Colonic mucosa (tissue), 4 donors: ENCODE measurements around the gene FOXP4. TPM values are rescaled to one million over a fixed set of nuclear protein-coding genes. Genes with fewer than 3 reads are reported as not detected.

Experiments used
- DNase-seq: peaks from one replicate; pipeline ENCODE4 v3.0.0-alpha.2; 2020
- H3K27ac ChIP-seq: fragments of 200-600 bp; one replicate; pipeline ENCODE4 v1.8.0; 2021
- H3K27me3 ChIP-seq: fragments of 200-600 bp; one replicate; pipeline ENCODE4 v1.8.0; 2021
- H3K36me3 ChIP-seq: fragments of 200-600 bp; one replicate; pipeline ENCODE4 v1.8.0; 2021
- H3K4me1 ChIP-seq: fragments of 200-600 bp; one replicate; pipeline ENCODE4 v1.8.0; 2021; ENCODE audit warnings: mild to moderate bottlenecking
- H3K4me3 ChIP-seq: fragments of 200-600 bp; one replicate; pipeline ENCODE4 v1.8.0; 2021
- H3K9ac ChIP-seq, 2 donors: one replicate each; pipeline ENCODE4 v1.7.0; 2013; ENCODE audit warnings: control low read depth in 2 of 2, low read depth in 2 of 2, low read length in 2 of 2
- H3K9me3 ChIP-seq: fragments of 200-600 bp; one replicate; pipeline ENCODE4 v1.8.0; 2021
- CTCF ChIP-seq: fragments of 200-600 bp; IDR thresholded peaks from one replicate; pipeline ENCODE4 v1.8.0; 2022; ENCODE audit warnings: antibody characterized with exemption, mild to moderate bottlenecking
- intact Hi-C: fragments of 100-400 bp; cut with DNase I; formaldehyde crosslinking; loops from one replicate; pipeline ENCODE4 v1.14.1; 2022
- total RNA-seq, 2 donors: library from RNA; stranded (reverse); fragmentation: NEBNext Ultra II Directional in 1 of 2; extraction: Animal tissue kit (Norgen Biotek cat#: 25700) in 1 of 2; gene quantifications; one replicate each; pipeline ENCODE4 v1.2.1, GENCODE V29; 2021
- donor health status: healthy.
- donor health status: DM: no; HTN: no; CAD: no.
- donor health status: DM: no; HTN: no; CAD: no.

The FOXP4 gene
- total RNA-seq, 2 donors from 2014 or later, result 33.6 to 50.4 TPM

DNA sequence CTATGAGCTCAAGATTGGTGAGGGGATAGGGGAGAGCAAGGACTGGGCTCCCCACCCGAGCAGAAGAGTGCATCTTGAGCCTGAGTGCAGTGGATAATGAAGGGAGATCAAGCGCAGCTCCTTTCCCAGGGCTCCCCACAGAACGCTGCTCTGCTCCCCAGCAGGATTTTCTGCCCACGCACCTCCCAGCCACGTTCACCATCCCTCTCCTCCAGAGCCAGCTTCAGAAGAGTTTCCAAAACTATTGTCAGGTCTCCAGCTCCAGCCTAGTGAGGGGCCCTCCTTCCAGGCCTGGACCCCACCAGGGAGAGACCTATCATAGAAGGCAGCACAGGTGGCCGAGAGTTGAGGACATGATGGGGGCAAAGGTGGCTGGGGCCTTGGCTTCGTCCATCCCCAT lies 34.5 kb downstream of the FOXP4 start:
- Histone ChIP-seq H3K27me3 (no peaks in the 10 kb centered on the region), H3K4me1 (peaks cover 15% of the 10 kb centered on the region), H3K36me3 (no peaks in the 10 kb centered on the region), H3K9me3 (no peaks in the 10 kb centered on the region), H3K4me3 (no peak overlapping the region), H3K27ac (no peak overlapping the region), H3K9ac (no peak overlapping the region)
- no peak for DNase-seq
- intact Hi-C loops, result no loop called here
- TF ChIP-seq CTCF, result no peak

- no peak for TF ChIP-seq CTCF
- no peak overlapping the region for H3K9ac ChIP-seq
- no peak overlapping the region for H3K27ac ChIP-seq
- H3K27me3 ChIP-seq, result no peaks in the 10 kb centered on the region
- no peaks in the 10 kb centered on the region for H3K9me3 ChIP-seq
- DNase-seq, result no peak
- H3K4me3 ChIP-seq, result no peak overlapping the region
- intact Hi-C loops, result no loop called here
- peaks cover 15% of the 10 kb centered on the region for H3K4me1 ChIP-seq
- H3K36me3 ChIP-seq, result no peaks in the 10 kb centered on the region
Observed at GRCh38 chr6:41581381-41581991, 35.3 kb downstream of the FOXP4 start.

DNA sequence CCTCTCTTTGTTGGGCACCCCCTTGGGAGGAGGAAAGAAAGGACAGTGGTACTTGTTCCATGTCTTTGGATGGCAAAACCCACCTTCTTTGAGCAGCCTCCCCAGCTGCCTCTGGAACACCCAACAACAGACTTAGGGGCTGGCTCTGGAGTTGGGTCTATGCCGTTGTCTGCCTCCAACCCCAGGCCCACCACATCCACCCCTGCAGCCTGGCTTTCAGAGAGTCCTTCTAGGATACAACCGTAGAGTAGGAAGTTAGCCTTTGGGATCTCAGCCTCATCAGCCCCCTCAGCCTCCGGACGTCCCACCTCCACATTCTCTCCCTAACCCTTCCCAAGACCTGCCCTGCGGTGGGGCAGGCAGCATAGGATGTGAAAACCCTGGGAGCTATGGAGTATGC lies 36.4 kb downstream of the FOXP4 start:
- no peak overlapping the region for H3K27ac ChIP-seq
- no peak for DNase-seq
- peaks cover 15% of the 10 kb centered on the region for H3K4me1 ChIP-seq
- TF ChIP-seq CTCF, result no peak
- intact Hi-C loops, result no loop called here
- no peak overlapping the region for H3K4me3 ChIP-seq
- no peak overlapping the region for H3K9ac ChIP-seq
- no peaks in the 10 kb centered on the region for H3K9me3 ChIP-seq
- peaks cover 6% of the 10 kb centered on the region for H3K36me3 ChIP-seq
- H3K27me3 ChIP-seq, result no peaks in the 10 kb centered on the region

- H3K4me1 ChIP-seq, result peaks cover 8% of the 10 kb centered on the region
- H3K27me3 ChIP-seq, result no peaks in the 10 kb centered on the region
- DNase-seq, result no peak
- H3K36me3 ChIP-seq, result peaks cover 6% of the 10 kb centered on the region
- intact Hi-C loops, result no loop called here
- no peak overlapping the region for H3K27ac ChIP-seq
- no peak overlapping the region for H3K9ac ChIP-seq
- TF ChIP-seq CTCF, result no peak
- H3K4me3 ChIP-seq, result no peak overlapping the region
- no peaks in the 10 kb centered on the region for H3K9me3 ChIP-seq
Observed at GRCh38 chr6:41583565-41583964, 37.4 kb downstream of the FOXP4 start.

DNA sequence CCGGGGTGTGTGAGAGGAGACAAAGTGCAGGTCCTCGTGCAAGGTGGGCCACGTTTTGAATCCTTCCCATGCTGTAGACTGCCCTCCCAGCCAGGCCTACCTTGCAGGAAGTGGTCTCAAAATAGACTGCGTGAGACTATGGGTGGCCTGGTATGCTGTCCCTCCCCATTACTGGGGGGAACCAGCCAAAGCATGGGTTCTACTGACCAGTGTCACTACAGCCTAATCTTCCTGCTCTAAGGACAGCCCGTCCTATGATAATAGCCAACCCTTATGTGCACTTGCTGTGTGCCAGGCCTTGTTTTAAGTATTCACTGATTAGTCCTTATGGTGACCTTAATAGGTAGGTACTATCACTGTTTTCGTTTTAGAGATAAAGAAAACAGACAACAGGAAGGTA lies 38.0 kb downstream of the FOXP4 start:
- Histone ChIP-seq H3K9me3 (no peaks in the 10 kb centered on the region), H3K9ac (no peak overlapping the region), H3K4me3 (no peak overlapping the region), H3K4me1 (peaks cover 1% of the 10 kb centered on the region), H3K27ac (no peak overlapping the region), H3K27me3 (no peaks in the 10 kb centered on the region), H3K36me3 (peaks cover 6% of the 10 kb centered on the region)
- DNase-seq, result no peak
- no peak for TF ChIP-seq CTCF
- intact Hi-C loops, result no loop called here
